Right cardiac atrium (tissue), 5 donors: ENCODE measurements around the gene FGD3. TPM values are rescaled to one million over a fixed set of nuclear protein-coding genes. Genes with fewer than 3 reads are reported as not detected.

Experiments used
- ATAC-seq, 2 donors: fragments of 200-7000 bp; cut with Tn5 transposase; one replicate each; pipeline versions ENCODE4 v1.8.0 to v1.9.1; 2020; ENCODE audit warnings: moderate library complexity in 2 of 2, mild to moderate bottlenecking in 1 of 2
- DNase-seq, 3 donors: peaks; one replicate each; pipeline ENCODE4 v3.0.0-alpha.2; 2020
- H3K27ac ChIP-seq: one replicate; pipeline ENCODE4 v1.5.1; 2013; ENCODE audit warnings: mild to moderate bottlenecking, low read length, control low read depth, moderate library complexity
- H3K27me3 ChIP-seq: one replicate; pipeline ENCODE4 v1.6.1; 2013; ENCODE audit not compliant: control insufficient read depth, insufficient read depth
- H3K4me1 ChIP-seq: one replicate; pipeline ENCODE4 v1.6.1; 2013; ENCODE audit warnings: low read length; ENCODE audit not compliant: control insufficient read depth, insufficient read depth
- H3K4me3 ChIP-seq: one replicate; pipeline ENCODE4 v1.5.1; 2013; ENCODE audit warnings: low read length, control low read depth
- H3K9me3 ChIP-seq: one replicate; pipeline ENCODE4 v1.6.1; 2013; ENCODE audit warnings: low read length; ENCODE audit not compliant: control insufficient read depth
- WGBS: extraction: QIAGEN DNeasy Blood & Tissue Kit; methylation state at CpG from one replicate; pipeline ENCODE4 v1.1.7; 2013; 5-methylcytosine and 5-hydroxymethylcytosine counted together
- intact Hi-C, 4 donors: fragments of 100-400 bp; cut with DNase I; formaldehyde crosslinking; loops; one replicate each; pipeline versions ENCODE4 v1.11.0 to v1.14.0; 2022 to 2023
- polyA plus RNA-seq: library from polyadenylated mRNA; stranded (reverse); fragments of 200-250 nt; gene quantifications from one replicate; pipeline ENCODE4 v1.2.3, GENCODE V29; 2013
- total RNA-seq, 4 donors: library from RNA; stranded (reverse); fragmentation: NEBNext Ultra II Directional; extraction: Animal tissue kit (Norgen Biotek cat#: 25700); gene quantifications; one replicate each; pipeline ENCODE4 v1.2.1, GENCODE V29; 2021
- donor health status: healthy with polysubstance abuse.
- donor health status: DM: no; HTN: yes; CAD: no.
- donor health status: DM: no; HTN: no; CAD: no.
- donor health status: DM: no; HTN: yes; CAD: no; lungs with severe emphysema.
- donor health status: DM: yes; HTN: yes; CAD: no.

FGD3 gene
- total and polyA plus RNA-seq, 5 donors: 1.1 to 3.2 (median 2.9) TPM

DNA sequence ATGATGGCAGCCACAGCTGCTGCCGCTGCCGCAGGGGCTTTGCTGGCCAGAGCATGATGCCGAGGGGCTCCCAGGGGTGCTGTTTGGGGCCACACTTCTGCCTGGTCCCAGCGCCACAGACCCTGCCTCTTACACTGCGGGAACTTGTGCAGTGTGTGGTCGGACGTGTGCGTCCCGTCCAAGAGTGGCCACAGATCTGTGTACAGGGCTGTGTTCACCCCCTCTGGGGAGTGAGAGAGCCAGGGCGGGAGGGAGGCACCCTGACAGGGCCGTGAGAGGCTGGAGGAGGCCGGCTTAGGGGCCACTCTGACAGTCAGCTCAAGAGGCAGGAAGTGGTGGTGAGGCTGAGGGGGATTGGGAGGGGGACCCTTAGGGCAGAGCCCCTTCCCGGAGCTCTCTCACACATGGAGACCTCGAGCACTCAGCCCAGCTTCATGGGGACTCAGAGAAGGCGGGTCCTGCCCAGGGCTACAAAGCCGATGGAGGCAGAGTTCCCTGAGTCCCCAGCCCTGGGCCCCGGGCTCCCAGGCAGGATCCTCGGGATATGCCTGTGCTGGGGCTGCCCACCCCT, 135.6 kb downstream of the FGD3 start:
- intact Hi-C loops: no loop called here
- WGBS: 63% methylated on average over 18 of the region's 18 CpGs

GRCh38 chr9:93083592-93084470, 136.5 kb downstream of the FGD3 start:
- H3K9me3 ChIP-seq: no peaks in the 10 kb centered on the region
- H3K27ac ChIP-seq: no peak overlapping the region
- H3K4me3 ChIP-seq: no peak overlapping the region
- DNase-seq: no peak
- H3K4me1 ChIP-seq: no peaks in the 10 kb centered on the region
- 87% methylated on average over 8 of the region's 8 CpGs for WGBS
- no peaks in the 10 kb centered on the region for H3K27me3 ChIP-seq
- intact Hi-C loops: no loop called here
- no peak for ATAC-seq

More for the DNA sequence above, 135.6 kb downstream of the FGD3 start:
- Histone ChIP-seq H3K9me3 (no peaks in the 10 kb centered on the region), H3K27ac (no peak overlapping the region), H3K27me3 (no peaks in the 10 kb centered on the region), H3K4me3 (no peak overlapping the region), H3K4me1 (no peaks in the 10 kb centered on the region)
- DNase-seq (no peak), ATAC-seq (no peak)

- no peak overlapping the region for H3K27ac ChIP-seq
- no peak for DNase-seq
- no peaks in the 10 kb centered on the region for H3K4me1 ChIP-seq
- intact Hi-C loops: no loop called here
- WGBS: 96% methylated on average over 6 of the region's 6 CpGs
- ATAC-seq: no peak
- H3K4me3 ChIP-seq: no peak overlapping the region
- H3K9me3 ChIP-seq: no peaks in the 10 kb centered on the region
- no peaks in the 10 kb centered on the region for H3K27me3 ChIP-seq
These were observed 137.2 kb downstream of the FGD3 start for GRCh38 chr9:93084471-93084881.

DNA sequence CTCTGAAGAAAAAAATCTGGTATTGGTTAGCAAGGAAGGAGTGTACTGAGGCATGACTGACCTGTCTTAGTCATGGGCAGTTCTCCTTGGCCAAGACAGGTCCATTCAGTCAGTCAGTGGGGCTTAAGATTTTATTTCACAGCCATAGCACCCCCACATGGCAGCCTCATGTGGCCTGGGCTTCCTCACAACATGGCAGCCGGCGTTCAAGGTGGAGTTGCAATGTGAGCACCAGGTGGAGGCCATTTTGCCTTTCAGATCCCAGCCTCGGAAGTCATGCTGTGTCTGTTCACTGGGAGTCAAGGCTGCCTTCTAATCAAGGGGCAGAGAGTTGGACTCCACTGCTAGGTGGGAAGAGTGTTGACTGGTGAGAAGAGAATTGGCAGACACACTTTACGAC, 138.4 kb downstream of the FGD3 start:
- Histone ChIP-seq H3K4me1 (no peaks in the 10 kb centered on the region), H3K27me3 (no peaks in the 10 kb centered on the region), H3K27ac (no peak overlapping the region), H3K9me3 (no peaks in the 10 kb centered on the region), H3K4me3 (no peak overlapping the region)
- intact Hi-C loops: no loop called here
- 89% methylated on average over 4 of the region's 4 CpGs for WGBS
- no peak for ATAC-seq
- no peak for DNase-seq

Other genes with a start within 250 kb of the FGD3 start
- 10 to 100 TPM; 29.5 to 36.0 (median 33.8) TPM for gene BICD2, start 182.7 kb upstream of the FGD3 start, total RNA-seq
- 20.0 TPM for gene BICD2, start 182.7 kb upstream of the FGD3 start, polyA plus RNA-seq
- gene ZNF484, start 69.5 kb upstream of the FGD3 start, total RNA-seq: 1 to 10 TPM; 6.9 to 8.2 (median 7.2) TPM
- gene ZNF484, start 69.5 kb upstream of the FGD3 start, polyA plus RNA-seq: 1.5 TPM
- 1 to 10 TPM; 1.0 to 2.0 (median 1.3) TPM for gene SUSD3, start 111.2 kb downstream of the FGD3 start, total RNA-seq
- 0.16 TPM for gene SUSD3, start 111.2 kb downstream of the FGD3 start, polyA plus RNA-seq
- gene CARD19, start 148.7 kb downstream of the FGD3 start, total RNA-seq: 10 to 100 TPM; 17.7 to 26.6 (median 22.5) TPM
- 30.3 TPM for gene CARD19, start 148.7 kb downstream of the FGD3 start, polyA plus RNA-seq
- gene NINJ1, start 186.7 kb downstream of the FGD3 start, total RNA-seq: 10 to 100 TPM; 42.9 to 68.4 (median 62.7) TPM
- 96.2 TPM for gene NINJ1, start 186.7 kb downstream of the FGD3 start, polyA plus RNA-seq
- 100 to 1,000 TPM; 217 to 322 (median 278) TPM for gene WNK2, start 236.6 kb downstream of the FGD3 start, total RNA-seq
- 167 TPM for gene WNK2, start 236.6 kb downstream of the FGD3 start, polyA plus RNA-seq